Colonic mucosa (tissue), 4 donors: ENCODE data around the gene NUP188. TPM values are rescaled to one million over a fixed set of nuclear protein-coding genes. Genes with fewer than 3 reads are reported as not detected.
"Not testable (repeated sequence)": the region's sequence is repeated elsewhere in the genome, so short reads cannot be mapped to it uniquely, and the experiment has no call there.

ENCODE experiments used
- DNase-seq: peaks from one replicate; pipeline ENCODE4 v3.0.0-alpha.2; 2020
- H3K27ac ChIP-seq: fragments of 200-600 bp; one replicate; pipeline ENCODE4 v1.8.0; 2021
- H3K27me3 ChIP-seq: fragments of 200-600 bp; one replicate; pipeline ENCODE4 v1.8.0; 2021
- H3K36me3 ChIP-seq: fragments of 200-600 bp; one replicate; pipeline ENCODE4 v1.8.0; 2021
- H3K4me1 ChIP-seq: fragments of 200-600 bp; one replicate; pipeline ENCODE4 v1.8.0; 2021; ENCODE audit warnings: mild to moderate bottlenecking
- H3K4me3 ChIP-seq: fragments of 200-600 bp; one replicate; pipeline ENCODE4 v1.8.0; 2021
- H3K9ac ChIP-seq, 2 donors: one replicate each; pipeline ENCODE4 v1.7.0; 2013; ENCODE audit warnings: control low read depth in 2 of 2, low read depth in 2 of 2, low read length in 2 of 2
- H3K9me3 ChIP-seq: fragments of 200-600 bp; one replicate; pipeline ENCODE4 v1.8.0; 2021
- CTCF ChIP-seq: fragments of 200-600 bp; IDR thresholded peaks from one replicate; pipeline ENCODE4 v1.8.0; 2022; ENCODE audit warnings: antibody characterized with exemption, mild to moderate bottlenecking
- intact Hi-C: fragments of 100-400 bp; cut with DNase I; formaldehyde crosslinking; loops from one replicate; pipeline ENCODE4 v1.14.1; 2022
- total RNA-seq, 2 donors: library from RNA; stranded (reverse); fragmentation: NEBNext Ultra II Directional in 1 of 2; extraction: Animal tissue kit (Norgen Biotek cat#: 25700) in 1 of 2; gene quantifications; one replicate each; pipeline ENCODE4 v1.2.1, GENCODE V29; 2021
- donor health status: healthy.
- donor health status: DM: no; HTN: no; CAD: no.
- donor health status: DM: no; HTN: no; CAD: no.

Gene NUP188
- total RNA-seq, 2 donors from 2014 or later = 26.8 to 43.9 TPM

- peaks cover 6% of the 10 kb centered on the region for H3K36me3 ChIP-seq
- intact Hi-C loops = no loop called here
- no peak overlapping the region for H3K27ac ChIP-seq
- TF ChIP-seq CTCF = no peak
- H3K4me3 ChIP-seq = no peak overlapping the region
- H3K9me3 ChIP-seq = no peaks in the 10 kb centered on the region
- no peak overlapping the region for H3K9ac ChIP-seq
- no peaks in the 10 kb centered on the region for H3K4me1 ChIP-seq
- DNase-seq = no peak
- no peaks in the 10 kb centered on the region for H3K27me3 ChIP-seq
These were observed 52.2 kb downstream of the NUP188 start for GRCh38 chr9:128999581-129000206.

- TF ChIP-seq CTCF = no peak
- Histone ChIP-seq H3K27ac (no peak overlapping the region), H3K36me3 (peaks cover 6% of the 10 kb centered on the region), H3K4me3 (no peak overlapping the region), H3K27me3 (no peaks in the 10 kb centered on the region), H3K9me3 (no peaks in the 10 kb centered on the region), H3K9ac (no peak overlapping the region), H3K4me1 (no peaks in the 10 kb centered on the region)
- intact Hi-C loops = no loop called here
- no peak for DNase-seq
These were observed 54.2 kb downstream of the NUP188 start for GRCh38 chr9:129001504-129002325.

- Histone ChIP-seq H3K36me3 (peaks cover 3% of the 10 kb centered on the region), H3K27me3 (no peaks in the 10 kb centered on the region), H3K9ac (no peak overlapping the region), H3K4me1 (no peaks in the 10 kb centered on the region), H3K4me3 (no peak overlapping the region), H3K9me3 (no peaks in the 10 kb centered on the region), H3K27ac (no peak overlapping the region)
- no peak for TF ChIP-seq CTCF
- no peak for DNase-seq
- intact Hi-C loops = no loop called here
These were observed 55.5 kb downstream of the NUP188 start for GRCh38 chr9:129002992-129003391.

GRCh38 chr9:129004173-129004572 lies 56.7 kb downstream of the NUP188 start:
- H3K9ac ChIP-seq, H3K4me1 ChIP-seq, DNase-seq, intact Hi-C loops, H3K4me3 ChIP-seq, H3K27ac ChIP-seq, H3K36me3 ChIP-seq, H3K27me3 ChIP-seq, H3K9me3 ChIP-seq: not testable (repeated sequence)

GRCh38 chr9:129005336-129005997 lies 58.0 kb downstream of the NUP188 start:
- no peak for TF ChIP-seq CTCF
- Histone ChIP-seq H3K27ac (no peak overlapping the region), H3K9ac (no peak overlapping the region), H3K4me1 (no peaks in the 10 kb centered on the region), H3K36me3 (peaks cover 2% of the 10 kb centered on the region), H3K4me3 (no peak overlapping the region), H3K27me3 (no peaks in the 10 kb centered on the region), H3K9me3 (no peaks in the 10 kb centered on the region)
- intact Hi-C loops = loop anchor here (5.0 kb wide), 1 partner anchor 782 kb away; no protein-coding TSS in a partner anchor
- no peak for DNase-seq
